Measurements from ENCODE around the gene RBMY1A1.
"Not testable (repeated sequence)": the region's sequence is repeated elsewhere in the genome, so short reads cannot be mapped to it uniquely, and the experiment has no call there.

RBMY1A1 gene

GRCh38 chrY:21534579-21534978 is at the start of gene RBMY1A1:
TSS of gene RBMY1A1 (plus strand) at chrY:21534879. CDS start at chrY:21536892, 2,013 bp downstream.
- DNase-seq: not testable (repeated sequence)

DNA sequence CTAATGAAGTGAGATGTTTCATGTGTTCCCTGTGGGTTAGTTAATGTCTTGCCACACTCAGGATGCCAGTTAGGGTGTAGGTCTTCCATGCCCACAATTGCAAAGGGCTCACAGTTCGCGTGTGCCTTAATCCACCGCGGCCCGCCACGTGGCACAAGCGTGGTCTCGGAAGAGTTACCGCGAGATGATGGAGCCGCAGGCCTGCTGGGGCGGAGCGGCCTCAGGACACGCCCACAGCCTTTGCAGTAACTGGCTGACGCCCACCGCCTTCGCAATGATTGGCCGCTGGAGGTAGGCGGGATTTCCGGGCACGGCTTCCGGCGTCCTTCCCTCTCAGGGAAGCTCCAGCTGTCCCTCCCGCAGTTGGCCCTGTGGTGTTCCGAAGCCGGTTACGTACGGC is 23.6 kb upstream of the RBMY1A1 start, which contains the start of gene RBMY1B:
Gene RBMY1B (plus strand): TSS at position 301 of the 400 bp plus-strand sequence. CDS start 2,013 bp downstream, outside the sequence.
- DNase-seq: not testable (repeated sequence)

DNA sequence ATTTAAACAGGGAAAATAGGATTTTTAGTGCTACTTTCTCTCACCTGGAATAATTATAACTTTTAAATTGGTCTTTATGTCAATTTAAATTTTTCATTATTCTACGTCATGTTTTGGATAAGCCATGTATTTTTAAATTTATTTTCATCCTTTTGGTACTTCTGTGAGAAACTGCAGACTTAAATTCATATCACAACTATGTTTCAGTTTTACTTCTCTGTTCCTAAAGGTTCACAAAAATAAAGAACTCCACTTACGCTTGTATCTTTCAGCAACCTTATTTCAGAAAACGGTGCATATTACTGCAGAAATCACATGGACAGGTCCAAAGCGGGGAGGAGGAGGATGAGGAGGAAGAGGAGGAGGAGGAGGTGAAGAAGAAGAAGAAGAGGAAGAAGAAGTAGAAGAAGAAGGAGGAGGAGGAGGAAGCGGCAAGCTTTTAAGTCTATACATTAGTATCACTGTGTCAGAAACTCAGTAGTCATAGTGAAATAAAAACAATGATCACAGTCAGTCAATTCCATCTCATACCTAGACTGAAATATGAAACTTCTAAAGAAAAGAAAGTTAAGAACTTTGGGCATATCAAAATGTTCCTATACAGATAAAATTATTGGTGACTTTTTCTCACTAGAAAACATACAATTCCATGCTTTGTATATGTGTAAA is 24.8 kb downstream of the RBMY1A1 start:
- DNase-seq: not testable (repeated sequence)

DNA sequence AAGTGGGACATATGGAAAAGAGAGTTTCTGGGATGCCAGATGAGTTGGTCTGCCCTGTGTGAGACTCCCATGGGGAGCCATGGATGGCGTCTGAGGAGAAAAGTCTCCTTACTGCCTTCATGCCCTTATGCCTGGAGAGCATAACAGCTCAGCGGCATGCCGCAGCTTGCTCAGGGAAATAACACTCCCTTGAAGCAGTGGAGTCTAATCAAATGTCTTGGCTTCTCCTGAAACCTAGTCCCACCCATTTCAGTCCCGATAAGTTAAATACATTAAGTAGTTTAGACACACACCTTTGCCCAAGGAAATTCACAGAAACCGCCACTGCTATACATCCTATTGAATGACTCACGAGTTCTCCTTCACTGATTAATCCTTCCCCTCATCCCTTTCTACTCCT is 50.8 kb downstream of the RBMY1A1 start:
- DNase-seq: no peak

DNA sequence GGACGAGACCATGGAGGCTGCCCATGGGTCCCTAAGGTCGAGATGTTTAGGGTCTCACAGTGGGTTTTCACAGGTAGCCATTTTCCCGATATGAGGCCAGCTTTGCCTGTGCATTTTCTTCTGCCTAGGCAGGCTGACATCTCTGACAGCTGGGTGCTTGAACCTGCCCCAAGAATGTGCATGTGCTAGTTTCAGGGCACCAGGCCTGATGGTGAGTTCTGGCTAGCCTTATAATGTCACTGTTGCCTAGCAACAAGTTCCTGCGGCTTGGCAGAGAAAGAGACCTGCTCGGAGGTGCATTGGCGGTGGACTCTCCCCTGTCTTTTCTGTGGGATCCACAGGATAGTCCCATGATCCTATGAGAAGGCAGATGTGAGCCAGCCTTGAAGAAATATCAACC is 51.8 kb downstream of the RBMY1A1 start:
- not testable (repeated sequence) for DNase-seq

DNA sequence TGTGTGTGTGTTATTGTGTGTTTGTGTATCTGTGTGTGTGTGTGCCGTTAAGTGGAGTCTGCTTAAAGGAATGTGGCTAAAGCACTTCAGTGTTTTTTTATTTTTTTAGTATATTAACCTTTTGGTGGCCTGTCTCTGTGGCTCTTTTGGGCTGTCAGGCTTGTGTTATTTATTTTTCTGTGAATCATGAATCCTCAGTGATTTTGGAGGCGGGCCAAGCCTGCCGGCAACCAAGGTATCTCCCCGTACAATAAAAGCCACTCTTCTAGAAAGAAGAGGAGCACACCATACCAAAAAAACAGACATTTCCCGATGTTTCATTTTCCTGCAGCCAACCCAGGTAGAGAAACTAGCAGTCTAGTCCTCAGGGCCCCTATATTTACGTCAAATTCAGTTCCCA is 57.4 kb downstream of the RBMY1A1 start:
- DNase-seq: no peak

GRCh38 chrY:21596287-21596686 is 61.6 kb downstream of the RBMY1A1 start:
- not testable (repeated sequence) for DNase-seq
